D721Med (cell line): ENCODE results near the gene PACRG.
"Not testable (repeated sequence)": the region's sequence is repeated elsewhere in the genome, so short reads cannot be mapped to it uniquely, and the experiment has no call there.

ENCODE experiments used
- DNase-seq: peaks from one replicate; pipeline ENCODE4 v3.0.0; 2011; ENCODE audit warnings: low spot score; ENCODE audit not compliant: insufficient read length
- FAIRE-seq: peaks from 2 replicates; lab custom pipeline; 2011; peaks lifted over from hg19 to GRCh38; lab: Jason Lieb, UNC
- TF ChIP-seq, protein P1 (sequence below): IDR thresholded peaks from 2 replicates; pipeline ENCODE4 v1.5.1; 2012; ENCODE audit warnings: mild to moderate bottlenecking, control low read depth; ENCODE audit not compliant: insufficient read depth; ENCODE audit errors: missing control alignments

The PACRG gene

DNA sequence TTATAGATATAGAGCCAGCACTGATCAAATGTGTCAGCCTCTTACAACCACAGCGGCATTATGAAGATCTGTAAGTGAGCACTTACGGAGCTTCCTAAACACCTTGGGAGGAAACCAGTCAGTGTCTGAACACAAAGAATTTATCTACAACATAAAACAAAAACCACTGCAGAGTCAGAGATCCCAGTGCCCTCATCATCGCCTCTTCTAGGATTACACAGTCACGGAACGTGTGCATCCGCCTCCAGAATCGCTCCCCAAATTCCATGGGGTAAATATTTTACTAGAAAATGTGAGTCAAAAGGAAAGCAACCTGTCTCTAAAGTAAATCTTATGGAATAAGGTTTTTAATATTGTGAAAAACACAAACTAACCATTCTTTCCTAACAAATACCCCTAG is 243.6 kb downstream of the PACRG start:
- DNase-seq (no peak), FAIRE-seq (no peak)
- TF ChIP-seq, protein P1, sequence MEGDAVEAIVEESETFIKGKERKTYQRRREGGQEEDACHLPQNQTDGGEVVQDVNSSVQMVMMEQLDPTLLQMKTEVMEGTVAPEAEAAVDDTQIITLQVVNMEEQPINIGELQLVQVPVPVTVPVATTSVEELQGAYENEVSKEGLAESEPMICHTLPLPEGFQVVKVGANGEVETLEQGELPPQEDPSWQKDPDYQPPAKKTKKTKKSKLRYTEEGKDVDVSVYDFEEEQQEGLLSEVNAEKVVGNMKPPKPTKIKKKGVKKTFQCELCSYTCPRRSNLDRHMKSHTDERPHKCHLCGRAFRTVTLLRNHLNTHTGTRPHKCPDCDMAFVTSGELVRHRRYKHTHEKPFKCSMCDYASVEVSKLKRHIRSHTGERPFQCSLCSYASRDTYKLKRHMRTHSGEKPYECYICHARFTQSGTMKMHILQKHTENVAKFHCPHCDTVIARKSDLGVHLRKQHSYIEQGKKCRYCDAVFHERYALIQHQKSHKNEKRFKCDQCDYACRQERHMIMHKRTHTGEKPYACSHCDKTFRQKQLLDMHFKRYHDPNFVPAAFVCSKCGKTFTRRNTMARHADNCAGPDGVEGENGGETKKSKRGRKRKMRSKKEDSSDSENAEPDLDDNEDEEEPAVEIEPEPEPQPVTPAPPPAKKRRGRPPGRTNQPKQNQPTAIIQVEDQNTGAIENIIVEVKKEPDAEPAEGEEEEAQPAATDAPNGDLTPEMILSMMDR = no peak

DNA sequence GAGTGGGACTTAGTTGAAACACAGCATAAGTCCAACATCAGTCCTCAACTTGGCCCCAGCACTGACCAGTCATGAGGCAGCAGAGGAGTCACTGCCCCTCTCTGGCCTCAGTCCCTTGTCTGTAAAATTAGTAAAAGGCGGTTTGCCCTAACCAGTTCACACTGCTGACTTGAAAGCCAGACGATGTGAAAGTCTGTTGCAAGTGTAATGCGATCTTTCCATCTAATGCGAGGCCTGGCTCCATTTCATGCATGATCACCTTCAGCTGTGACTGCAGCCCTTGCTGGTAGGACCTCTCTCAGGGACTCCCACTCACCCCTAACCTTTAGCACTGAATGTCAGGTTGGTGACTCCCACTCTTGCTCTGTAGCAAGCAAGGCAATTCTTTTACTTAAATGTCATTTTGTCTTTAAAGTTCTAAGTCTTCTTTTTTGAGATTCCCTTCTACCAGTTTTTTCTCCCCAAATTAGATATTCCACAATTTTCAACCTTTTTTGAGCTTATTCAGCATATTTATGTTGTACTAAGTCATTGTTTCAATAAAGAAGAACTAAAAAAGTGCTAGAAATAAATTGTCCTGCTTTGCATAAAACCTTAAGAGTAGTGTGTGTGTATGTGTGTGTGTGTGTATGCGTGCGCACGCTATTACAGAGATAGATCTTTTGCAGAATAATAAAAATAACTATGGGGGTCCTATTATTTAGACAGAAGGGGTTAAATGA is 245.5 kb downstream of the PACRG start:
- FAIRE-seq (no peak), DNase-seq (no peak)
- TF ChIP-seq, protein P1 = no peak

DNA sequence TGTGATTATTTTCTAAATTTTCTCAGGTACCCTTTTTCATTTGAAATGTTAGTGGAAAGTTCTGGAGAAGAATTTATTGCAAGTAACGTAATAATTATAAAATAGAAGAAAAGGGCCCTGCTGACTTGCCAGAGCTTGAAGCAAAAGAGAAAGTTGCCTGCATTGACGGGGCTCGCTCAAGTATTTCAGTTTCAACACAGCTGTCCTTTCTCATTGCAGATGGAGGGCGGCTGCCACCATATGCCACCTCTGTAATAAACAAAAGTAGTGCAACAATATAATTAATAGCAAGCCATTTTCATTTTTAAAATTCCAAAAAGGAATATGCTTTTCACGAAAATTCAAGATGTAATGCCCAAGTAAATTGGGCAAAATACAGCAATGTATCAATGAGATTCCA is 246.2 kb downstream of the PACRG start:
- DNase-seq (no peak), FAIRE-seq (no peak)
- TF ChIP-seq, protein P1 = no peak

DNA sequence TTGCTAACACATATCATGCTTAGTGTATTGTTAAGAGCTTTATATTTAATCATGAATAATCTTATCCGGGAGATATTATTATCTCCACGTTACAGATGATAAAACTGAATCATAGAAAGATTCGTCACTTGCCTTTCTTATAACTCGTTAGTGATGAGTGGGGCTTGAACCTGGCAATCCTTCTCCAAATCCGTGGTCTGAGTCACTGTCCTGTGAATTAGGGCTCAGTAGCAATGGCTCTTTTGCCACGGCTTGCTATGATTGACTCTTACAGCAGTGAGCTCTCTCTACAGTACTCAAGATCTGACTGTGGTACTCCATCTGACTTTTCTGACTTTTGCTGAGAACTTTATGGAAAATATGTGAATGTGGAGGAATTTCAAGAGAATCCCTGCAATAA is 246.9 kb downstream of the PACRG start:
- FAIRE-seq = no peak
- TF ChIP-seq, protein P1 = no peak
- no peak for DNase-seq

DNA sequence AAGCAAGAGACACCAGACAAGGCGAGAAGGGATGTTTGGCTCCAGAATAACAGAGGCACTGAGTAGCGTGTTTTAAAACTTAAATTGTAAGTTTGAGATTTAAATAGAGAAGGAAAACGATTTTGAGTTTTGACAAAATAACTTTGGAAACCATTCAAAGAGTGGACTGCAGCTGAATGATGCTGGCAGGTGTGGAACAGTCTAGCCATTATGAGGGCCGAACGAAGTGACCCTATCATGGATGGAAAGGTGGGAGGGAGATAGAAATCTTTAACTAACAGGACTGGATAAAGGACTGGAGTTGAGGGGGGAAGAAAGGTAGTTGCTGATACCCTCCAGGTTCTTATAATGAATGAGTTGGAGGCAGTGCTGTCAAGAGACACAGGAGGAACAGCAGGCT is 248.4 kb downstream of the PACRG start:
- FAIRE-seq (no peak), DNase-seq (no peak)
- TF ChIP-seq, protein P1 = no peak

DNA sequence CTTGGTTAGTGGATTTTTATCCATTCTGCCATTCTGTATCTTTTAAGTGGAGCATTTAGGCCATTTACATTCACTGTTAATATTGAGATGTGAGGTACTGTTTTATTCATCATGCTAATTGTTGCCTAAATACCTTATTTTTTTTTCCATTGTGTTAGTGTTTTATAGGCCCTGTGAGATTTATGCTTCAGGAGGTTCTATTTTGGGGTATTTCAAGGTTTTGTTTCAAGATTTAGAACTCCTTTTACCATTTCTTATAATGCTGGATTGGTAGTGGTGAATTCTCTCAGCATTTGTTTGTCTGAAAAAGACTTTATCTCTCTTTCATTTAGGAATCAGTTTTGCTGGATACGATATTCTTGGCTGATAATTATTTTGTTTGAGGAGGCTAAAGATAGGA is 255.5 kb downstream of the PACRG start:
- FAIRE-seq, DNase-seq: not testable (repeated sequence)

DNA sequence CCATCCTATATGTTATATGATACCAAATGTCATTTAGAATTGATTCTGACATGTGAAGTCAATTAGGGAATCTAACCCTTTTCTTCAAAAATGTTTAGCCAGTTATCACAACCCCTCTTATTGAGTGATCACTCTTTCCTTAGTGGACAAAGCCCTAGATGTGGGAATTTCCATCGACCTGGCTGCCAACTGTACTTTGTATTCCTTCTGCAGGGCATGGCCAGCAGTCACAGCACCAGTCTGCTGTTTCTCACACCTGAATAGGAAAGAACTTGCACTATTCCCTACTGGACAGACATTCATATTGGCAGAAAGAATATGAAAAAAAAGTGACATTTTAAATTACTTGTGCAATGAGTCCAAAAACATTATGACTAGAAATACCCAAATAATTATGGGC is 271.0 kb downstream of the PACRG start:
- TF ChIP-seq, protein P1 = no peak
- FAIRE-seq = no peak

More for the DNA sequence above, 271.0 kb downstream of the PACRG start:
- no peak for DNase-seq
